Brain microvascular endothelial cell (primary cell): ENCODE measurements around the gene ZMYM4.
"Not testable (repeated sequence)": the region's sequence is repeated elsewhere in the genome, so short reads cannot be mapped to it uniquely, and the experiment has no call there.

Source experiments
- DNase-seq: peaks from one replicate; pipeline ENCODE4 v3.0.0-alpha.2; 2020
- H3K27ac ChIP-seq: fragments of 250-450 bp; sonication (Bioruptor Pico); 2 replicates; pipeline ENCODE4 v1.5.1; 2020; ENCODE audit warnings: mild to moderate bottlenecking, moderate library complexity
- H3K27me3 ChIP-seq: fragments of 250-450 bp; sonication (Bioruptor Pico); replicated peaks from 2 replicates; pipeline ENCODE4 v1.5.1; 2020; ENCODE audit warnings: mild to moderate bottlenecking
- H3K36me3 ChIP-seq: fragments of 250-450 bp; sonication (Bioruptor Pico); replicated peaks from 2 replicates; pipeline ENCODE4 v1.5.1; 2020; ENCODE audit warnings: mild to moderate bottlenecking
- H3K4me3 ChIP-seq: 2 replicates; pipeline ENCODE4 v1.5.1; 2011; ENCODE audit warnings: low read depth, mild to moderate bottlenecking, control low read depth, low read length, moderate library complexity
- CTCF ChIP-seq: IDR thresholded peaks from 2 replicates; pipeline ENCODE4 v1.5.1; 2011; ENCODE audit warnings: low read depth, mild to moderate bottlenecking, moderate library complexity, low read length, control low read depth, inconsistent platforms; ENCODE audit errors: missing control alignments
- in situ Hi-C: cut with HindIII; loops from 2 replicates; pipeline ENCODE4 v1.10.0; 2017; ENCODE audit warnings: low sequenced_read_pairs, low pct_ligation_motif_present

ZMYM4 gene

GRCh38 chr1:35229587-35230360 lies 38.7 kb upstream of the ZMYM4 start:
- Histone ChIP-seq H3K27ac (no peak overlapping the region), H3K27me3 (no peaks in the 10 kb centered on the region), H3K36me3 (no peaks in the 10 kb centered on the region), H3K4me3 (no peak overlapping the region)
- no peak for DNase-seq
- in situ Hi-C loops = no loop called here
- no peak for TF ChIP-seq CTCF

GRCh38 chr1:35231287-35231686 lies 37.2 kb upstream of the ZMYM4 start:
- H3K4me3 ChIP-seq = no peak overlapping the region
- no peaks in the 10 kb centered on the region for H3K36me3 ChIP-seq
- in situ Hi-C loops = no loop called here
- no peak for TF ChIP-seq CTCF
- H3K27me3 ChIP-seq = no peaks in the 10 kb centered on the region
- H3K27ac ChIP-seq = no peak overlapping the region
- DNase-seq = no peak

- H3K4me3 ChIP-seq, H3K27me3 ChIP-seq, H3K27ac ChIP-seq, in situ Hi-C loops, H3K36me3 ChIP-seq, DNase-seq: not testable (repeated sequence)
Observed at GRCh38 chr1:35236772-35237171, 31.7 kb upstream of the ZMYM4 start.

GRCh38 chr1:35243691-35244090 lies 24.8 kb upstream of the ZMYM4 start:
- H3K27me3 ChIP-seq = no peaks in the 10 kb centered on the region
- H3K4me3 ChIP-seq = no peak overlapping the region
- no peak for TF ChIP-seq CTCF
- in situ Hi-C loops = no loop called here
- no peak overlapping the region for H3K27ac ChIP-seq
- DNase-seq = no peak
- no peaks in the 10 kb centered on the region for H3K36me3 ChIP-seq

- Histone ChIP-seq H3K36me3 (no peaks in the 10 kb centered on the region), H3K27me3 (no peaks in the 10 kb centered on the region), H3K27ac (no peak overlapping the region), H3K4me3 (no peak overlapping the region)
- TF ChIP-seq CTCF = no peak
- in situ Hi-C loops = no loop called here
- no peak for DNase-seq
Observed at GRCh38 chr1:35247256-35247655, 21.3 kb upstream of the ZMYM4 start.

GRCh38 chr1:35253941-35254340 lies 14.6 kb upstream of the ZMYM4 start:
- DNase-seq = no peak
- TF ChIP-seq CTCF = no peak
- Histone ChIP-seq H3K36me3 (no peaks in the 10 kb centered on the region), H3K27me3 (no peaks in the 10 kb centered on the region), H3K27ac (no peak overlapping the region), H3K4me3 (no peak overlapping the region)
- in situ Hi-C loops = no loop called here
